Panc1 (cell line): Measurements from ENCODE around the gene PARM1. TPM values are rescaled to one million over a fixed set of nuclear protein-coding genes. Genes with fewer than 3 reads are reported as not detected.

Source experiments
- ATAC-seq: fragments of 200-7000 bp; cut with Tn5 transposase; 2 replicates; pipeline ENCODE4 v1.9.1; 2020; ENCODE audit warnings: mild to moderate bottlenecking, moderate library complexity
- BruUV-seq: library from RNA; stranded (reverse); fragments of 400-500 nt; replicated peaks from 2 replicates; lab custom pipeline; 2021; lab: Mats Ljungman, UMichigan
- CTCF ChIA-PET: fragments of 300-600 bp; sonication (Branson Sonifier 250); formaldehyde crosslinking; loops from one replicate; lab custom pipeline; 2022; ENCODE audit warnings: antibody characterized with exemption; lab: Charles Lee
- POLR2A ChIA-PET: fragments of 300-600 bp; sonication (Branson Sonifier 250); formaldehyde crosslinking; loops from one replicate; lab custom pipeline; 2022; ENCODE audit warnings: antibody characterized with exemption; lab: Charles Lee
- DNase-seq: peaks from one replicate; pipeline ENCODE4 v3.0.0-alpha.2; 2010; ENCODE audit warnings: low read depth, low spot score
- H3K27ac ChIP-seq: 2 replicates; pipeline ENCODE4 v1.5.1; 2011; ENCODE audit warnings: mild to moderate bottlenecking, low read length, inconsistent platforms
- H3K27me3 ChIP-seq: fragments of 200-500 bp; sonication (Bioruptor generic); 2 replicates; pipeline ENCODE4 v1.6.0; 2014; ENCODE audit warnings: low read length, inconsistent platforms; ENCODE audit not compliant: control insufficient read depth, insufficient read depth
- H3K36me3 ChIP-seq: fragments of 200-500 bp; sonication (Bioruptor generic); 2 replicates; pipeline ENCODE4 v1.5.1; 2014; ENCODE audit warnings: inconsistent platforms, mild to moderate bottlenecking, low read length, moderate library complexity; ENCODE audit not compliant: control insufficient read depth, insufficient read depth
- H3K4me1 ChIP-seq: 2 replicates; pipeline ENCODE4 v1.5.1; 2011; ENCODE audit warnings: inconsistent platforms, mild to moderate bottlenecking, low read length, moderate library complexity; ENCODE audit not compliant: control insufficient read depth, insufficient read depth
- H3K4me3 ChIP-seq, 2 experiments: 2 replicates each; pipeline ENCODE4 v1.5.1; 2011 to 2012; ENCODE audit warnings: low read depth in 2 of 2, low read length in 2 of 2, mild to moderate bottlenecking in 2 of 2, inconsistent platforms in 1 of 2, moderate library complexity in 1 of 2
- H3K9me3 ChIP-seq: fragments of 200-500 bp; sonication (Bioruptor generic); 2 replicates; pipeline ENCODE4 v1.5.1; 2014; ENCODE audit warnings: low read depth, mild to moderate bottlenecking, inconsistent platforms, low read length, moderate library complexity; ENCODE audit not compliant: control insufficient read depth, insufficient read depth
- POLR2AphosphoS5 ChIP-seq: IDR thresholded peaks from 2 replicates; pipeline ENCODE4 v1.6.1; 2012; ENCODE audit warnings: mild to moderate bottlenecking, low read depth, low read length, moderate library complexity
- REST ChIP-seq, 2 experiments: IDR thresholded peaks; 2 replicates each; pipeline ENCODE4 v1.6.1; 2011 to 2012; ENCODE audit warnings: low read depth in 2 of 2, control low read depth in 1 of 2, low read length in 1 of 2, mild to moderate bottlenecking in 1 of 2, moderate library complexity in 1 of 2; ENCODE audit not compliant: insufficient read depth in 1 of 2
- SIN3A ChIP-seq: IDR thresholded peaks from 2 replicates; pipeline ENCODE4 v1.6.1; 2012; ENCODE audit warnings: low read depth, mild to moderate bottlenecking, low read length, moderate library complexity, borderline replicate concordance; ENCODE audit not compliant: insufficient read depth
- TCF7L2 ChIP-seq: IDR thresholded peaks from 2 replicates; pipeline ENCODE4 v1.6.1; 2011; ENCODE audit warnings: mild to moderate bottlenecking, low read depth, low read length, inconsistent platforms
- in situ Hi-C: cut with HindIII; loops from 2 replicates; pipeline ENCODE4 v1.10.0; 2016; ENCODE audit warnings: low sequenced_read_pairs, low pct_unique_long_range_greater_than_20kb
- intact Hi-C: fragments of 100-400 bp; cut with micrococcal nuclease; formaldehyde crosslinking; loops from one replicate; pipeline ENCODE4 v1.10.0; 2022; ENCODE audit not compliant: unreplicated experiment
- total RNA-seq: library from RNA; stranded (reverse); gene quantifications from one replicate; pipeline ENCODE4 v1.2.1, GENCODE V29; 2021; ENCODE audit not compliant: unreplicated experiment
- TF ChIP-seq, protein P1 (sequence below): fragments of 450-650 bp; IDR thresholded peaks from 2 replicates; pipeline ENCODE4 v1.5.1; 2017; ENCODE audit warnings: mild to moderate bottlenecking

The PARM1 gene
- total RNA-seq, 1 experiment from 2014 or later: 0.21 TPM

DNA sequence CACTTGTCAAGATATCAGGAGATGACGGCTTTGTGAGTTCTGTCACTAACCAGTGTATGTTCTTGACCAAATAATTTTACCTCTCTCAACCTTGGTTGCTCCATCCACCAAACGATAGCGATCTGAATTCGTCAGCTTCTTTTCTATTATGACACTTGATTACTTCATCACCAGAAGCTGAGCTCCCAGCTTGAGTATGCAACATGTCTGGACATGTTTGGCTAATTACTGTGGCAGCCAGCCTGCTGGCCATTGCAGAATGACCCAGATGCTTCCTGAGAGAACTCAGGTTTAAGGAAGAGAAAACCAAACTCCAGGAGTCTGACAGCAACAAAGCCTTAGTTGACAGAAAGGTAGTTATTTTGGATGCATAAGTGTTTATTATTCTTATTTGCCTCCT lies 46.4 kb upstream of the PARM1 start:
- H3K36me3 ChIP-seq: no peaks in the 10 kb centered on the region
- DNase-seq (no peak), ATAC-seq (no peak)
- H3K4me3 ChIP-seq: no peak overlapping the region
- H3K9me3 ChIP-seq: no peaks in the 10 kb centered on the region
- no TSS peak for BruUV-seq
- H3K4me1 ChIP-seq: no peaks in the 10 kb centered on the region
- POLR2A ChIA-PET: no interaction called here
- in situ Hi-C loops: no loop called here
- CTCF ChIA-PET: no interaction called here
- TF ChIP-seq POLR2AphosphoS5 (no peak), SIN3A (no peak), TCF7L2 (no peak), REST (IDR thresholded peaks at IDR 0.05; ENCODE audit: insufficient read depth in 1 of 2, low read depth in 2 of 2, low read length in 1 of 2) (no peak)
- TF ChIP-seq, protein P1, sequence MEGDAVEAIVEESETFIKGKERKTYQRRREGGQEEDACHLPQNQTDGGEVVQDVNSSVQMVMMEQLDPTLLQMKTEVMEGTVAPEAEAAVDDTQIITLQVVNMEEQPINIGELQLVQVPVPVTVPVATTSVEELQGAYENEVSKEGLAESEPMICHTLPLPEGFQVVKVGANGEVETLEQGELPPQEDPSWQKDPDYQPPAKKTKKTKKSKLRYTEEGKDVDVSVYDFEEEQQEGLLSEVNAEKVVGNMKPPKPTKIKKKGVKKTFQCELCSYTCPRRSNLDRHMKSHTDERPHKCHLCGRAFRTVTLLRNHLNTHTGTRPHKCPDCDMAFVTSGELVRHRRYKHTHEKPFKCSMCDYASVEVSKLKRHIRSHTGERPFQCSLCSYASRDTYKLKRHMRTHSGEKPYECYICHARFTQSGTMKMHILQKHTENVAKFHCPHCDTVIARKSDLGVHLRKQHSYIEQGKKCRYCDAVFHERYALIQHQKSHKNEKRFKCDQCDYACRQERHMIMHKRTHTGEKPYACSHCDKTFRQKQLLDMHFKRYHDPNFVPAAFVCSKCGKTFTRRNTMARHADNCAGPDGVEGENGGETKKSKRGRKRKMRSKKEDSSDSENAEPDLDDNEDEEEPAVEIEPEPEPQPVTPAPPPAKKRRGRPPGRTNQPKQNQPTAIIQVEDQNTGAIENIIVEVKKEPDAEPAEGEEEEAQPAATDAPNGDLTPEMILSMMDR: no peak
- intact Hi-C loops: no loop called here
- H3K27me3 ChIP-seq: no peaks in the 10 kb centered on the region
- H3K27ac ChIP-seq: no peak overlapping the region

DNA sequence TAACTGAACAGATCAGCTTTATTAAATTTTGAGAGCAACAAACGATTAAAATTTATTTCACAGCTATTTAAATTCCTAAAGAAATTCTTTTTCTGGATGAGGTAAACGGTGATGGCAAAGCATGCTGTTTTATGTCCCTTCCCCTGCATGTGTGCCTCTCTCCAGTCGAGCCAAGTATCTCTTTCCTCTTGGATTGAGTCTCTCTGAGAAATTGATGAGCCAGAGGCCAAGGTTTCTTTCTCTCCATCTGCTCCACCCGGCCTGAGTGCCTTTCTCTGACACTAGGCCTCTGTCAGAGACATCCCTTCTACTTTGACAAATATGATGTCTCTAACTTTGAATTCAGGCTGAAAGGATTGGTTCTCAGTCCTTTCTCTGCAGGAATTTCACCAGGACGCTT lies 42.6 kb upstream of the PARM1 start:
- in situ Hi-C loops (no loop called here), intact Hi-C loops (no loop called here)
- no peaks in the 10 kb centered on the region for H3K4me1 ChIP-seq
- no peaks in the 10 kb centered on the region for H3K27me3 ChIP-seq
- DNase-seq (no peak), ATAC-seq (no peak)
- POLR2A ChIA-PET: no interaction called here
- TF ChIP-seq, protein P1: no peak
- TF ChIP-seq SIN3A (no peak), POLR2AphosphoS5 (no peak)
- H3K27ac ChIP-seq: no peak overlapping the region
- H3K4me3 ChIP-seq: no peak overlapping the region
- H3K9me3 ChIP-seq: no peaks in the 10 kb centered on the region
- BruUV-seq: no TSS peak
- CTCF ChIA-PET: no interaction called here
- H3K36me3 ChIP-seq: no peaks in the 10 kb centered on the region

GRCh38 chr4:74891037-74891436 lies 41.9 kb upstream of the PARM1 start:
- DNase-seq: no peak
- ChIA-PET POLR2A (no interaction called here), CTCF (no interaction called here)
- H3K27me3 ChIP-seq: no peaks in the 10 kb centered on the region
- ATAC-seq: no peak
- H3K4me1 ChIP-seq: no peaks in the 10 kb centered on the region
- no peaks in the 10 kb centered on the region for H3K9me3 ChIP-seq
- no TSS peak for BruUV-seq
- intact Hi-C loops (no loop called here), in situ Hi-C loops (no loop called here)
- H3K4me3 ChIP-seq: no peak overlapping the region
- no peaks in the 10 kb centered on the region for H3K36me3 ChIP-seq
- TF ChIP-seq REST (IDR thresholded peaks at IDR 0.05; ENCODE audit: insufficient read depth in 1 of 2, low read depth in 2 of 2, low read length in 1 of 2) (no peak), POLR2AphosphoS5 (no peak), TCF7L2 (no peak), SIN3A (no peak)
- TF ChIP-seq, protein P1: no peak
- H3K27ac ChIP-seq: no peak overlapping the region
